HepG2 (cell line): ENCODE results near the gene ME3. TPM values are rescaled to one million over a fixed set of nuclear protein-coding genes. Genes with fewer than 3 reads are reported as not detected.

Experiments used
- ATAC-seq: fragments of 200-7000 bp; cut with Tn5 transposase; 3 replicates; pipeline ENCODE4 v1.9.1; 2020; ENCODE audit warnings: mild to moderate bottlenecking, moderate library complexity
- BruUV-seq: library from RNA; stranded (reverse); fragments of 400-500 nt; replicated peaks from 2 replicates; lab custom pipeline; 2021; lab: Mats Ljungman, UMichigan
- CTCF ChIA-PET: fragments of 300-600 bp; formaldehyde crosslinking; extraction: SDS; loops from one replicate; lab custom pipeline; 2021; ENCODE audit warnings: low total read pairs, inconsistent platforms, low intra/inter-chr PET ratio; lab: Yijun Ruan, JAX
- POLR2A ChIA-PET: fragments of 350-600 bp; sonication (Branson Sonifier 250); formaldehyde crosslinking; loops from one replicate; lab custom pipeline; 2020; ENCODE audit warnings: antibody characterized with exemption, inconsistent platforms; lab: Yijun Ruan, JAX
- DNase-seq: peaks from one replicate; pipeline ENCODE4 v3.0.0-alpha.2; 2015; ENCODE audit warnings: low spot score
- FAIRE-seq: peaks from 3 replicates; lab custom pipeline; 2011; peaks lifted over from hg19 to GRCh38; lab: Jason Lieb, UNC
- H2AFZ ChIP-seq: one replicate; pipeline ENCODE4 v1.6.1; 2011; ENCODE audit warnings: low read length, inconsistent platforms
- H3K27ac ChIP-seq: fragments of 300-600 bp; 3 replicates; pipeline ENCODE4 v1.8.0; 2011; ENCODE audit warnings: mixed run types, mild to moderate bottlenecking, mixed read lengths, low read length, inconsistent platforms; ENCODE audit not compliant: insufficient read depth; ENCODE audit errors: extremely low read length
- H3K27me3 ChIP-seq, 2 experiments: fragments of 200-600 bp in 1 of 2; 2 replicates in 1 of 2; 3 replicates in 1 of 2; pipeline versions ENCODE4 v1.6.0 to v1.8.0; 2011; ENCODE audit warnings: low read length in 2 of 2, mild to moderate bottlenecking in 2 of 2, moderate library complexity in 2 of 2, inconsistent platforms in 1 of 2; ENCODE audit not compliant: insufficient read depth in 2 of 2, control insufficient read depth in 1 of 2
- H3K36me3 ChIP-seq, 2 experiments: fragments of 200-600 bp in 1 of 2; replicated peaks in 1 of 2; 2 replicates in 1 of 2; 3 replicates in 1 of 2; pipeline versions ENCODE4 v1.5.1 to v1.8.0; 2011; ENCODE audit warnings: low read length in 2 of 2, inconsistent platforms in 1 of 2; ENCODE audit not compliant: insufficient read depth in 2 of 2, control insufficient read depth in 1 of 2
- H3K4me1 ChIP-seq: 2 replicates; pipeline ENCODE4 v1.5.1; 2012; ENCODE audit warnings: low read length, inconsistent platforms; ENCODE audit not compliant: insufficient read depth
- H3K4me2 ChIP-seq: 2 replicates; pipeline ENCODE4 v1.6.0; 2011; ENCODE audit warnings: low read depth, low read length, inconsistent platforms
- H3K4me3 ChIP-seq, 3 experiments: fragments of 200-600 bp in 1 of 3; sonication (generic), shearing (Covaris generic) in 1 of 3; replicated peaks in 1 of 3; 2 replicates each; pipeline ENCODE4 v1.5.1; 2011 to 2016; ENCODE audit warnings: low read length in 3 of 3, inconsistent platforms in 2 of 3, low read depth in 2 of 3, mild to moderate bottlenecking in 2 of 3, control low read depth in 1 of 3, mixed read lengths in 1 of 3; ENCODE audit not compliant: insufficient read depth in 1 of 3
- H3K79me2 ChIP-seq: one replicate; pipeline ENCODE4 v1.6.1; 2011; ENCODE audit warnings: low read length, inconsistent platforms; ENCODE audit not compliant: insufficient read depth
- H3K9ac ChIP-seq: 2 replicates; pipeline ENCODE4 v1.6.0; 2011; ENCODE audit warnings: mild to moderate bottlenecking, low read depth, low read length, inconsistent platforms; ENCODE audit not compliant: insufficient read depth
- H3K9me3 ChIP-seq: 2 replicates; pipeline ENCODE4 v1.5.1; 2012; ENCODE audit warnings: mild to moderate bottlenecking, low read length
- H4K20me1 ChIP-seq: 2 replicates; pipeline ENCODE4 v1.6.0; 2011; ENCODE audit warnings: inconsistent platforms, mild to moderate bottlenecking, low read length, moderate library complexity; ENCODE audit not compliant: insufficient read depth
- GABPB1 ChIP-seq: IDR thresholded peaks from 2 replicates; pipeline ENCODE4 v1.6.1; 2016; ENCODE audit warnings: mild to moderate bottlenecking, missing genetic modification reagents, moderate library complexity, missing compliant biosample characterization
- GATAD2A ChIP-seq: IDR thresholded peaks from 2 replicates; pipeline ENCODE4 v1.6.1; 2016
- GTF3A ChIP-seq: sonication (generic); formaldehyde crosslinking; conservative IDR thresholded peaks from 2 replicates; pipeline ENCODE4 v1.4.0; 2020; ENCODE audit warnings: mild to moderate bottlenecking, missing genetic modification reagents
- HOXA7 ChIP-seq: sonication (generic); formaldehyde crosslinking; IDR thresholded peaks from 2 replicates; pipeline ENCODE4 v1.8.1; 2022; ENCODE audit warnings: mild to moderate bottlenecking, missing genetic modification reagents, moderate library complexity
- SNAPC2 ChIP-seq: sonication (generic); formaldehyde crosslinking; IDR thresholded peaks from 2 replicates; pipeline ENCODE4 v1.8.1; 2022; ENCODE audit warnings: mild to moderate bottlenecking, missing genetic modification reagents
- TBL1XR1 ChIP-seq: fragments of 150-350 bp; IDR thresholded peaks from 2 replicates; pipeline ENCODE4 v1.6.1; 2014; ENCODE audit warnings: borderline replicate concordance, low read length; ENCODE audit not compliant: partially characterized antibody
- ZNF496 ChIP-seq: sonication (generic); formaldehyde crosslinking; IDR thresholded peaks from 2 replicates; pipeline ENCODE4 v1.8.1; 2023; ENCODE audit warnings: mild to moderate bottlenecking, moderate library complexity, missing genetic modification reagents; ENCODE audit not compliant: insufficient replicate concordance
- ZNF564 ChIP-seq: sonication (generic); formaldehyde crosslinking; IDR thresholded peaks from 2 replicates; pipeline ENCODE4 v1.8.1; 2023; ENCODE audit warnings: mild to moderate bottlenecking, missing genetic modification reagents
- whole genome bisulfite sequencing: methylation state at CpG from one replicate; pipeline ENCODE4 v1.1.6; 2017; ENCODE audit warnings: low lambda C conversion rate; 5-methylcytosine and 5-hydroxymethylcytosine counted together
- in situ Hi-C: cut with HindIII; loops from 2 replicates; pipeline ENCODE4 v1.10.0; 2017; ENCODE audit warnings: low pct_unique_long_range_greater_than_20kb; ENCODE audit not compliant: extremely low pct_ligation_motif_present
- intact Hi-C: fragments of 100-400 bp; cut with micrococcal nuclease; formaldehyde crosslinking; loops from one replicate; pipeline ENCODE4 v1.10.0; 2022; ENCODE audit not compliant: unreplicated experiment
- polyA plus RNA-seq, 8 experiments: library from polyadenylated mRNA; depleted of rRNA in 3 of 8; stranded (reverse) in 7 of 8; unstranded in 1 of 8; fragments of >200 nt; fragmentation: Illumina TruSeq in 4 of 8; extraction: Trizol in 4 of 8; gene quantifications; 2 replicates each; pipeline versions ENCODE4 v1.2.1 to v1.2.3, GENCODE V29; 2011 to 2016; ENCODE audit warnings: low read depth in 4 of 8, missing spikeins in 1 of 8, mixed read lengths in 1 of 8; ENCODE audit not compliant: insufficient read depth in 1 of 8
- total RNA-seq, 5 experiments: library from RNA; depleted of rRNA; stranded (reverse); fragments of >200 nt; fragmentation: Illumina TruSeq; extraction: Trizol; gene quantifications; 2 replicates each; pipeline ENCODE4 v1.2.3, GENCODE V29; 2016; ENCODE audit warnings: low read depth in 1 of 5
- TF ChIP-seq, protein P1 (sequence below): sonication (generic); formaldehyde crosslinking; IDR thresholded peaks from 2 replicates; pipeline ENCODE4 v1.5.1; 2020; ENCODE audit warnings: mild to moderate bottlenecking, missing genetic modification reagents, borderline replicate concordance
- TF ChIP-seq, protein P2 (sequence below): sonication (generic); formaldehyde crosslinking; conservative IDR thresholded peaks from 2 replicates; pipeline ENCODE4 v1.8.1; 2023; ENCODE audit warnings: missing genetic modification reagents

ME3 gene
- total and polyA plus RNA-seq, 2 of the 13 experiments (the other 11 are each of a cell fraction or from before 2014, with no cell fraction given) = not detected

- no peak for ATAC-seq
- Histone ChIP-seq H3K9ac (no peak overlapping the region), H3K36me3 (no peaks in the 10 kb centered on the region), H3K4me2 (no peak overlapping the region), H3K9me3 (no peaks in the 10 kb centered on the region), H3K27me3 (no peaks in the 10 kb centered on the region), H3K4me3 (no peak overlapping the region), H3K79me2 (no peaks in the 10 kb centered on the region), H3K4me1 (peaks cover 23% of the 10 kb centered on the region), H2AFZ (no peak overlapping the region), H3K27ac (no peak overlapping the region), H4K20me1 (no peaks in the 10 kb centered on the region)
- no peak for TF ChIP-seq HOXA7
- no peak for TF ChIP-seq SNAPC2 (CRISPR knock-in tag)
- TF ChIP-seq, protein P1, sequence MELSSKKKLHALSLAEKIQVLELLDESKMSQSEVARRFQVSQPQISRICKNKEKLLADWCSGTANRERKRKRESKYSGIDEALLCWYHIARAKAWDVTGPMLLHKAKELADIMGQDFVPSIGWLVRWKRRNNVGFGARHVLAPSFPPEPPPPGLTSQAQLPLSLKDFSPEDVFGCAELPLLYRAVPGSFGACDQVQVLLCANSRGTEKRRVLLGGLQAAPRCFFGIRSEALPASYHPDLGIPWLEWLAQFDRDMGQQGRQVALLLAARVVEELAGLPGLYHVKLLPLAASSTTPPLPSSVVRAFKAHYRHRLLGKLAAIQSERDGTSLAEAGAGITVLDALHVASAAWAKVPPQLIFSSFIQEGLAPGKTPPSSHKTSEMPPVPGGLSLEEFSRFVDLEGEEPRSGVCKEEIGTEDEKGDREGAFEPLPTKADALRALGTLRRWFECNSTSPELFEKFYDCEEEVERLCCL (CRISPR knock-in tag) = no peak
- no peak for TF ChIP-seq GABPB1 (CRISPR knock-in tag)
- no peak for TF ChIP-seq TBL1XR1
- TF ChIP-seq ZNF564 (CRISPR knock-in tag) = no peak
- TF ChIP-seq GTF3A = no peak
- no peak for TF ChIP-seq ZNF496 (CRISPR knock-in tag)
- TF ChIP-seq GATAD2A (CRISPR knock-in tag) = no peak
- TF ChIP-seq, protein P2, sequence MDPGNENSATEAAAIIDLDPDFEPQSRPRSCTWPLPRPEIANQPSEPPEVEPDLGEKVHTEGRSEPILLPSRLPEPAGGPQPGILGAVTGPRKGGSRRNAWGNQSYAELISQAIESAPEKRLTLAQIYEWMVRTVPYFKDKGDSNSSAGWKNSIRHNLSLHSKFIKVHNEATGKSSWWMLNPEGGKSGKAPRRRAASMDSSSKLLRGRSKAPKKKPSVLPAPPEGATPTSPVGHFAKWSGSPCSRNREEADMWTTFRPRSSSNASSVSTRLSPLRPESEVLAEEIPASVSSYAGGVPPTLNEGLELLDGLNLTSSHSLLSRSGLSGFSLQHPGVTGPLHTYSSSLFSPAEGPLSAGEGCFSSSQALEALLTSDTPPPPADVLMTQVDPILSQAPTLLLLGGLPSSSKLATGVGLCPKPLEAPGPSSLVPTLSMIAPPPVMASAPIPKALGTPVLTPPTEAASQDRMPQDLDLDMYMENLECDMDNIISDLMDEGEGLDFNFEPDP = no peak
- in situ Hi-C loops = no loop called here
- ChIA-PET POLR2A (no interaction called here), CTCF (no interaction called here)
- WGBS = 83% methylated on average over 4 of the region's 4 CpGs
- no TSS peak for BruUV-seq
- no peak for DNase-seq
- no peak for FAIRE-seq
- intact Hi-C loops = no loop called here
These were observed 181.4 kb downstream of the ME3 start for GRCh38 chr11:86491027-86491426.
